ENCODE measurements around the gene PDE3A.
A peak's percentile ranks its signal among the peaks of the same experiment; 100 is the strongest.

Gene PDE3A

GRCh38 chr12:20443255-20443654 is 74.9 kb downstream of the PDE3A start:
- DNase-seq (ENCODE audit: low read depth in 2 of 2) = no peak
- H3K4me3 ChIP-seq (replicated peaks in 1 of 2; ENCODE audit: low read depth in 2 of 2, low read length in 2 of 2) = no peak overlapping the region
- TF ChIP-seq CTCF (IDR thresholded peaks at IDR 0.05; ENCODE audit: low read depth, low read length) = no peak

- no peak for DNase-seq (ENCODE audit: low read depth in 2 of 2)
- no peak overlapping the region for H3K4me3 ChIP-seq (replicated peaks in 1 of 2; ENCODE audit: low read depth in 2 of 2, low read length in 2 of 2)
- no peak for TF ChIP-seq CTCF (IDR thresholded peaks at IDR 0.05; ENCODE audit: low read depth, low read length)
Observed at GRCh38 chr12:20443792-20444191, 75.5 kb downstream of the PDE3A start.

- TF ChIP-seq CTCF (IDR thresholded peaks at IDR 0.05; ENCODE audit: low read depth, low read length) = no peak
- no peak for DNase-seq (ENCODE audit: low read depth in 2 of 2)
- H3K4me3 ChIP-seq (replicated peaks in 1 of 2; ENCODE audit: low read depth in 2 of 2, low read length in 2 of 2) = no peak overlapping the region
Observed at GRCh38 chr12:20444595-20445170, 76.3 kb downstream of the PDE3A start.

- TF ChIP-seq CTCF (IDR thresholded peaks at IDR 0.05; ENCODE audit: low read depth, low read length) = no peak
- peak; percentile 30 to 79 for DNase-seq (ENCODE audit: low read depth in 2 of 2)
- H3K4me3 ChIP-seq (replicated peaks in 1 of 2; ENCODE audit: low read depth in 2 of 2, low read length in 2 of 2) = no peak overlapping the region
Observed at GRCh38 chr12:20445687-20446086, 77.3 kb downstream of the PDE3A start.

- no peak for DNase-seq (ENCODE audit: low read depth in 2 of 2)
- no peak for TF ChIP-seq CTCF (IDR thresholded peaks at IDR 0.05; ENCODE audit: low read depth, low read length)
- no peak overlapping the region for H3K4me3 ChIP-seq (replicated peaks in 1 of 2; ENCODE audit: low read depth in 2 of 2, low read length in 2 of 2)
Observed at GRCh38 chr12:20446836-20447235, 78.5 kb downstream of the PDE3A start.

GRCh38 chr12:20448781-20449180 is 80.4 kb downstream of the PDE3A start:
- TF ChIP-seq CTCF (IDR thresholded peaks at IDR 0.05; ENCODE audit: low read depth, low read length) = no peak
- no peak for DNase-seq (ENCODE audit: low read depth in 2 of 2)
- H3K4me3 ChIP-seq (replicated peaks in 1 of 2; ENCODE audit: low read depth in 2 of 2, low read length in 2 of 2) = no peak overlapping the region

GRCh38 chr12:20450591-20451180 is 82.3 kb downstream of the PDE3A start:
- H3K4me3 ChIP-seq (replicated peaks in 1 of 2; ENCODE audit: low read depth in 2 of 2, low read length in 2 of 2) = no peak overlapping the region
- no peak for TF ChIP-seq CTCF (IDR thresholded peaks at IDR 0.05; ENCODE audit: low read depth, low read length)
- DNase-seq (ENCODE audit: low read depth in 2 of 2) = peak in 1 of 2 donors; percentile 85

Data from cardiac fibroblast (primary cell).